HEK293 (cell line): ENCODE data around the gene MAP3K14.

Source experiments
- CTCF ChIP-seq: fragments of 450-650 bp; formaldehyde crosslinking; IDR thresholded peaks from 2 replicates; pipeline ENCODE4 v1.5.1; 2016; ENCODE audit warnings: missing biosample characterization, missing genetic modification characterization
- IKZF3 ChIP-seq: fragments of 450-650 bp; IDR thresholded peaks from 2 replicates; pipeline ENCODE4 v1.5.0; 2018; ENCODE audit warnings: missing biosample characterization, mild to moderate bottlenecking, missing genetic modification characterization, moderate library complexity
- KLF16 ChIP-seq: fragments of 450-650 bp; formaldehyde crosslinking; IDR thresholded peaks from 2 replicates; pipeline ENCODE4 v1.5.1; 2017; ENCODE audit warnings: missing biosample characterization, missing genetic modification characterization
- KLF8 ChIP-seq: fragments of 450-650 bp; formaldehyde crosslinking; IDR thresholded peaks from 2 replicates; pipeline ENCODE4 v1.5.1; 2016; ENCODE audit warnings: missing biosample characterization, missing genetic modification characterization
- PRDM10 ChIP-seq: fragments of 450-650 bp; formaldehyde crosslinking; IDR thresholded peaks from 2 replicates; pipeline ENCODE4 v1.5.1; 2016; ENCODE audit warnings: missing biosample characterization, missing genetic modification characterization
- SP7 ChIP-seq: fragments of 450-650 bp; formaldehyde crosslinking; IDR thresholded peaks from 2 replicates; pipeline ENCODE4 v1.5.1; 2016; ENCODE audit warnings: missing biosample characterization, missing genetic modification characterization
- WT1 ChIP-seq: fragments of 450-650 bp; formaldehyde crosslinking; IDR thresholded peaks from 2 replicates; pipeline ENCODE4 v1.5.1; 2016; ENCODE audit warnings: missing biosample characterization, missing genetic modification characterization
- ZBTB10 ChIP-seq: fragments of 450-650 bp; formaldehyde crosslinking; IDR thresholded peaks from 2 replicates; pipeline ENCODE4 v1.5.1; 2016; ENCODE audit warnings: missing biosample characterization, missing genetic modification characterization
- ZBTB20 ChIP-seq: fragments of 450-650 bp; formaldehyde crosslinking; IDR thresholded peaks from 2 replicates; pipeline ENCODE4 v1.5.1; 2016; ENCODE audit warnings: missing biosample characterization, missing genetic modification characterization
- ZBTB8A ChIP-seq: fragments of 450-650 bp; formaldehyde crosslinking; IDR thresholded peaks from 2 replicates; pipeline ENCODE4 v1.5.1; 2016; ENCODE audit warnings: missing biosample characterization, missing genetic modification characterization
- ZNF155 ChIP-seq: fragments of 450-650 bp; formaldehyde crosslinking; IDR thresholded peaks from 2 replicates; pipeline ENCODE4 v1.5.1; 2016; ENCODE audit warnings: missing biosample characterization, missing genetic modification characterization
- ZNF175 ChIP-seq: fragments of 450-650 bp; formaldehyde crosslinking; IDR thresholded peaks from 2 replicates; pipeline ENCODE4 v1.5.1; 2016; ENCODE audit warnings: missing biosample characterization, missing genetic modification characterization
- ZNF341 ChIP-seq: fragments of 450-650 bp; formaldehyde crosslinking; IDR thresholded peaks from 2 replicates; pipeline ENCODE4; 2016; ENCODE audit warnings: low read depth, missing biosample characterization, missing genetic modification characterization
- ZNF404 ChIP-seq: fragments of 450-650 bp; formaldehyde crosslinking; IDR thresholded peaks from 2 replicates; pipeline ENCODE4 v1.5.1; 2017; ENCODE audit warnings: missing biosample characterization, missing genetic modification characterization
- ZNF544 ChIP-seq: fragments of 450-650 bp; formaldehyde crosslinking; IDR thresholded peaks from 2 replicates; pipeline ENCODE4 v1.5.0; 2017; ENCODE audit warnings: missing biosample characterization, missing genetic modification characterization
- ZNF623 ChIP-seq: fragments of 450-650 bp; formaldehyde crosslinking; IDR thresholded peaks from 2 replicates; pipeline ENCODE4 v1.5.1; 2016; ENCODE audit warnings: missing biosample characterization, missing genetic modification characterization
- ZNF629 ChIP-seq: fragments of 450-650 bp; formaldehyde crosslinking; IDR thresholded peaks from 2 replicates; pipeline ENCODE4 v1.5.1; 2017; ENCODE audit warnings: missing biosample characterization, missing genetic modification characterization
- TF ChIP-seq, protein P1 (sequence below): fragments of 450-650 bp; formaldehyde crosslinking; IDR thresholded peaks from 2 replicates; pipeline ENCODE4 v1.5.1; 2016; ENCODE audit warnings: missing biosample characterization, missing genetic modification characterization
- TF ChIP-seq, protein P2 (sequence below): fragments of 450-650 bp; formaldehyde crosslinking; IDR thresholded peaks from 2 replicates; pipeline ENCODE4 v1.5.1; 2016; ENCODE audit warnings: missing biosample characterization, missing genetic modification characterization, borderline replicate concordance
- TF ChIP-seq, protein P3 (sequence below): fragments of 450-650 bp; formaldehyde crosslinking; IDR thresholded peaks from 2 replicates; pipeline ENCODE4 v1.5.1; 2016; ENCODE audit warnings: missing biosample characterization, missing genetic modification characterization, low read depth
- TF ChIP-seq, protein P4 (sequence below): fragments of 450-650 bp; formaldehyde crosslinking; IDR thresholded peaks from 2 replicates; pipeline ENCODE4 v1.5.1; 2016; ENCODE audit warnings: missing biosample characterization, missing genetic modification characterization

Gene MAP3K14

GRCh38 chr17:45228763-45229539, 87.9 kb downstream of the MAP3K14 start (continued):
- TF ChIP-seq WT1 (tag by site-specific recombination), result 0 out of 2 replicates have a peak, but pooled peaks have one; percentile 22
- peak; percentile 69 for TF ChIP-seq KLF8 (tag by site-specific recombination)
- peak; percentile 88 for TF ChIP-seq ZNF341 (tag by site-specific recombination)
- peak; percentile 98 for TF ChIP-seq ZNF629 (tag by site-specific recombination)
- peak; percentile 42 for TF ChIP-seq PRDM10 (tag by site-specific recombination)
- no peak for TF ChIP-seq ZNF175 (tag by site-specific recombination)
- 0 out of 2 replicates have a peak, but pooled peaks have one; percentile 24 for TF ChIP-seq ZBTB20 (tag by site-specific recombination)
- peak; percentile 83 for TF ChIP-seq KLF16 (tag by site-specific recombination)
- TF ChIP-seq ZNF623 (tag by site-specific recombination), result no peak
- TF ChIP-seq, protein P1, sequence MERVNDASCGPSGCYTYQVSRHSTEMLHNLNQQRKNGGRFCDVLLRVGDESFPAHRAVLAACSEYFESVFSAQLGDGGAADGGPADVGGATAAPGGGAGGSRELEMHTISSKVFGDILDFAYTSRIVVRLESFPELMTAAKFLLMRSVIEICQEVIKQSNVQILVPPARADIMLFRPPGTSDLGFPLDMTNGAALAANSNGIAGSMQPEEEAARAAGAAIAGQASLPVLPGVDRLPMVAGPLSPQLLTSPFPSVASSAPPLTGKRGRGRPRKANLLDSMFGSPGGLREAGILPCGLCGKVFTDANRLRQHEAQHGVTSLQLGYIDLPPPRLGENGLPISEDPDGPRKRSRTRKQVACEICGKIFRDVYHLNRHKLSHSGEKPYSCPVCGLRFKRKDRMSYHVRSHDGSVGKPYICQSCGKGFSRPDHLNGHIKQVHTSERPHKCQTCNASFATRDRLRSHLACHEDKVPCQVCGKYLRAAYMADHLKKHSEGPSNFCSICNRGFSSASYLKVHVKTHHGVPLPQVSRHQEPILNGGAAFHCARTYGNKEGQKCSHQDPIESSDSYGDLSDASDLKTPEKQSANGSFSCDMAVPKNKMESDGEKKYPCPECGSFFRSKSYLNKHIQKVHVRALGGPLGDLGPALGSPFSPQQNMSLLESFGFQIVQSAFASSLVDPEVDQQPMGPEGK (tag by site-specific recombination), result peak; percentile 97
- peak; percentile 52; the same call in 1 of the 2 replicates for TF ChIP-seq IKZF3
- no peak for TF ChIP-seq ZNF155
- TF ChIP-seq, protein P2, sequence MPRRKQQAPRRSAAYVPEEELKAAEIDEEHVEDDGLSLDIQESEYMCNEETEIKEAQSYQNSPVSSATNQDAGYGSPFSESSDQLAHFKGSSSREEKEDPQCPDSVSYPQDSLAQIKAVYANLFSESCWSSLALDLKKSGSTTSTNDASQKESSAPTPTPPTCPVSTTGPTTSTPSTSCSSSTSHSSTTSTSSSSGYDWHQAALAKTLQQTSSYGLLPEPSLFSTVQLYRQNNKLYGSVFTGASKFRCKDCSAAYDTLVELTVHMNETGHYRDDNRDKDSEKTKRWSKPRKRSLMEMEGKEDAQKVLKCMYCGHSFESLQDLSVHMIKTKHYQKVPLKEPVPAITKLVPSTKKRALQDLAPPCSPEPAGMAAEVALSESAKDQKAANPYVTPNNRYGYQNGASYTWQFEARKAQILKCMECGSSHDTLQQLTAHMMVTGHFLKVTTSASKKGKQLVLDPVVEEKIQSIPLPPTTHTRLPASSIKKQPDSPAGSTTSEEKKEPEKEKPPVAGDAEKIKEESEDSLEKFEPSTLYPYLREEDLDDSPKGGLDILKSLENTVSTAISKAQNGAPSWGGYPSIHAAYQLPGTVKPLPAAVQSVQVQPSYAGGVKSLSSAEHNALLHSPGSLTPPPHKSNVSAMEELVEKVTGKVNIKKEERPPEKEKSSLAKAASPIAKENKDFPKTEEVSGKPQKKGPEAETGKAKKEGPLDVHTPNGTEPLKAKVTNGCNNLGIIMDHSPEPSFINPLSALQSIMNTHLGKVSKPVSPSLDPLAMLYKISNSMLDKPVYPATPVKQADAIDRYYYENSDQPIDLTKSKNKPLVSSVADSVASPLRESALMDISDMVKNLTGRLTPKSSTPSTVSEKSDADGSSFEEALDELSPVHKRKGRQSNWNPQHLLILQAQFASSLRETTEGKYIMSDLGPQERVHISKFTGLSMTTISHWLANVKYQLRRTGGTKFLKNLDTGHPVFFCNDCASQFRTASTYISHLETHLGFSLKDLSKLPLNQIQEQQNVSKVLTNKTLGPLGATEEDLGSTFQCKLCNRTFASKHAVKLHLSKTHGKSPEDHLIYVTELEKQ (tag by site-specific recombination), result no peak
- TF ChIP-seq, protein P3, sequence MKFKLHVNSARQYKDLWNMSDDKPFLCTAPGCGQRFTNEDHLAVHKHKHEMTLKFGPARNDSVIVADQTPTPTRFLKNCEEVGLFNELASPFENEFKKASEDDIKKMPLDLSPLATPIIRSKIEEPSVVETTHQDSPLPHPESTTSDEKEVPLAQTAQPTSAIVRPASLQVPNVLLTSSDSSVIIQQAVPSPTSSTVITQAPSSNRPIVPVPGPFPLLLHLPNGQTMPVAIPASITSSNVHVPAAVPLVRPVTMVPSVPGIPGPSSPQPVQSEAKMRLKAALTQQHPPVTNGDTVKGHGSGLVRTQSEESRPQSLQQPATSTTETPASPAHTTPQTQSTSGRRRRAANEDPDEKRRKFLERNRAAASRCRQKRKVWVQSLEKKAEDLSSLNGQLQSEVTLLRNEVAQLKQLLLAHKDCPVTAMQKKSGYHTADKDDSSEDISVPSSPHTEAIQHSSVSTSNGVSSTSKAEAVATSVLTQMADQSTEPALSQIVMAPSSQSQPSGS (tag by site-specific recombination), result peak; percentile 96
- peak; percentile 81 for TF ChIP-seq ZBTB8A (tag by site-specific recombination)
- TF ChIP-seq ZNF404 (tag by site-specific recombination), result no peak
- TF ChIP-seq, protein P4, sequence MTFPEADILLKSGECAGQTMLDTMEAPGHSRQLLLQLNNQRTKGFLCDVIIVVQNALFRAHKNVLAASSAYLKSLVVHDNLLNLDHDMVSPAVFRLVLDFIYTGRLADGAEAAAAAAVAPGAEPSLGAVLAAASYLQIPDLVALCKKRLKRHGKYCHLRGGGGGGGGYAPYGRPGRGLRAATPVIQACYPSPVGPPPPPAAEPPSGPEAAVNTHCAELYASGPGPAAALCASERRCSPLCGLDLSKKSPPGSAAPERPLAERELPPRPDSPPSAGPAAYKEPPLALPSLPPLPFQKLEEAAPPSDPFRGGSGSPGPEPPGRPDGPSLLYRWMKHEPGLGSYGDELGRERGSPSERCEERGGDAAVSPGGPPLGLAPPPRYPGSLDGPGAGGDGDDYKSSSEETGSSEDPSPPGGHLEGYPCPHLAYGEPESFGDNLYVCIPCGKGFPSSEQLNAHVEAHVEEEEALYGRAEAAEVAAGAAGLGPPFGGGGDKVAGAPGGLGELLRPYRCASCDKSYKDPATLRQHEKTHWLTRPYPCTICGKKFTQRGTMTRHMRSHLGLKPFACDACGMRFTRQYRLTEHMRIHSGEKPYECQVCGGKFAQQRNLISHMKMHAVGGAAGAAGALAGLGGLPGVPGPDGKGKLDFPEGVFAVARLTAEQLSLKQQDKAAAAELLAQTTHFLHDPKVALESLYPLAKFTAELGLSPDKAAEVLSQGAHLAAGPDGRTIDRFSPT, result peak; percentile 70
- no peak for TF ChIP-seq ZNF544 (tag by site-specific recombination)
- no peak for TF ChIP-seq CTCF (tag by site-specific recombination)
- peak; percentile 82 for TF ChIP-seq SP7 (tag by site-specific recombination)
- peak; percentile 92 for TF ChIP-seq ZBTB10 (tag by site-specific recombination)
